GM23338 (cell line): ENCODE results near the gene PRG2. TPM values are rescaled to one million over a fixed set of nuclear protein-coding genes. Genes with fewer than 3 reads are reported as not detected.

Experiments
- ATAC-seq: fragments of 200-7000 bp; cut with Tn5 transposase; 3 replicates; pipeline ENCODE4 v1.9.1; 2020
- DNase-seq: peaks from one replicate; pipeline ENCODE4 v3.0.0-alpha.2; 2015; ENCODE audit warnings: low spot score
- H2AFZ ChIP-seq: fragments of 200-600 bp; sonication (generic); 2 replicates; pipeline ENCODE4 v1.8.0; 2016; ENCODE audit warnings: antibody characterized with exemption, mild to moderate bottlenecking, moderate library complexity
- H3F3A ChIP-seq: fragments of 200-600 bp; sonication (generic); replicated peaks from 2 replicates; pipeline ENCODE4 v1.8.0; 2017; ENCODE audit warnings: antibody characterized with exemption, mixed run types, low read depth
- H3K27ac ChIP-seq: fragments of 200-600 bp; sonication (generic); 2 replicates; pipeline ENCODE4 v1.6.1; 2016; ENCODE audit warnings: low read depth
- H3K27me3 ChIP-seq: fragments of 200-600 bp; sonication (generic); 2 replicates; pipeline ENCODE4 v1.8.0; 2016; ENCODE audit warnings: mild to moderate bottlenecking, mixed run types, moderate library complexity; ENCODE audit not compliant: insufficient read depth
- H3K36me3 ChIP-seq: fragments of 200-600 bp; sonication (generic); 2 replicates; pipeline ENCODE4 v1.8.0; 2016; ENCODE audit warnings: mild to moderate bottlenecking; ENCODE audit not compliant: insufficient read depth
- H3K4me1 ChIP-seq: fragments of 200-600 bp; sonication (generic); 2 replicates; pipeline ENCODE4 v1.8.0; 2016; ENCODE audit warnings: mild to moderate bottlenecking, moderate library complexity; ENCODE audit not compliant: insufficient read depth
- H3K4me2 ChIP-seq: fragments of 200-600 bp; sonication (generic); 2 replicates; pipeline ENCODE4 v1.7.1; 2017; ENCODE audit warnings: mixed run types
- H3K4me3 ChIP-seq: fragments of 200-600 bp; sonication (generic); 2 replicates; pipeline ENCODE4 v1.6.1; 2016; ENCODE audit warnings: mixed run types
- H3K79me2 ChIP-seq: fragments of 200-600 bp; sonication (generic); replicated peaks from 2 replicates; pipeline ENCODE4 v1.8.0; 2017; ENCODE audit warnings: mild to moderate bottlenecking; ENCODE audit not compliant: insufficient read depth
- H3K9me2 ChIP-seq: fragments of 200-600 bp; sonication (generic); 2 replicates; pipeline ENCODE4 v1.8.0; 2017; ENCODE audit not compliant: insufficient read depth
- H4K20me1 ChIP-seq: fragments of 200-600 bp; sonication (generic); replicated peaks from 2 replicates; pipeline ENCODE4 v1.8.0; 2017; ENCODE audit warnings: mild to moderate bottlenecking; ENCODE audit not compliant: insufficient read depth
- H3K27ac Mint-ChIP-seq: 2 replicates; pipeline ENCODE4 v1.8.0; 2020; ENCODE audit warnings: inconsistent platforms, mild to moderate bottlenecking, moderate library complexity, mixed read lengths
- H3K27me3 Mint-ChIP-seq: 3 replicates; pipeline ENCODE4 v1.8.0; 2022; ENCODE audit warnings: low read depth, mild to moderate bottlenecking, moderate library complexity, mixed read lengths, inconsistent platforms; ENCODE audit not compliant: insufficient read depth, poor library complexity
- H3K36me3 Mint-ChIP-seq: 3 replicates; pipeline ENCODE4 v1.8.0; 2021; ENCODE audit warnings: low read depth, mild to moderate bottlenecking, inconsistent platforms, moderate library complexity, mixed read lengths
- H3K4me1 Mint-ChIP-seq: 3 replicates; pipeline ENCODE4 v1.8.0; 2020; ENCODE audit warnings: mild to moderate bottlenecking, inconsistent platforms, mixed read lengths
- H3K4me3 Mint-ChIP-seq: 3 replicates; pipeline ENCODE4 v1.8.0; 2021; ENCODE audit warnings: moderate library complexity, mild to moderate bottlenecking, inconsistent platforms, mixed read lengths
- H3K9me3 Mint-ChIP-seq: 3 replicates; pipeline ENCODE4 v1.8.0; 2020; ENCODE audit warnings: moderate library complexity, mild to moderate bottlenecking, inconsistent platforms, mixed read lengths
- CREB1 ChIP-seq: fragments of 250-450 bp; sonication (Bioruptor Pico); IDR thresholded peaks from 2 replicates; pipeline ENCODE4 v1.5.0; 2020; ENCODE audit warnings: low read depth, mild to moderate bottlenecking, moderate library complexity
- JUNB ChIP-seq: IDR thresholded peaks from one replicate; pipeline ENCODE4 v1.6.1; 2016; ENCODE audit warnings: antibody characterized with exemption; ENCODE audit not compliant: unreplicated experiment
- NANOG ChIP-seq: IDR thresholded peaks from 2 replicates; pipeline ENCODE4 v1.6.1; 2016; ENCODE audit warnings: antibody characterized with exemption, borderline replicate concordance
- ZNF331 ChIP-seq: fragments of 250-450 bp; sonication (Bioruptor Pico); IDR thresholded peaks from 2 replicates; pipeline ENCODE4 v1.5.0; 2020; ENCODE audit warnings: low read depth, mild to moderate bottlenecking, moderate library complexity
- polyA plus RNA-seq: library from polyadenylated mRNA; unstranded; fragments of >200 nt; fragmentation: Nextera tagmentation; extraction: Ambion mirVana; gene quantifications from 2 replicates; pipeline ENCODE4 v1.2.1, GENCODE V29; 2016
- total RNA-seq: library from RNA; depleted of rRNA; stranded (reverse); fragments of >200 nt; shearing (Covaris generic); gene quantifications from 2 replicates; pipeline ENCODE4 v1.2.3, GENCODE V29; 2014
- TF ChIP-seq, protein P1 (sequence below): fragments of 250-450 bp; sonication (Bioruptor Pico); IDR thresholded peaks from 2 replicates; pipeline ENCODE4 v1.5.0; 2020; ENCODE audit warnings: mild to moderate bottlenecking, moderate library complexity
- TF ChIP-seq, protein P2 (sequence below): IDR thresholded peaks from one replicate; pipeline ENCODE4 v1.6.1; 2018; ENCODE audit warnings: antibody characterized with exemption; ENCODE audit not compliant: unreplicated experiment

PRG2 gene
- total and polyA plus RNA-seq, 2 experiments from 2014 or later, result not detected

DNA sequence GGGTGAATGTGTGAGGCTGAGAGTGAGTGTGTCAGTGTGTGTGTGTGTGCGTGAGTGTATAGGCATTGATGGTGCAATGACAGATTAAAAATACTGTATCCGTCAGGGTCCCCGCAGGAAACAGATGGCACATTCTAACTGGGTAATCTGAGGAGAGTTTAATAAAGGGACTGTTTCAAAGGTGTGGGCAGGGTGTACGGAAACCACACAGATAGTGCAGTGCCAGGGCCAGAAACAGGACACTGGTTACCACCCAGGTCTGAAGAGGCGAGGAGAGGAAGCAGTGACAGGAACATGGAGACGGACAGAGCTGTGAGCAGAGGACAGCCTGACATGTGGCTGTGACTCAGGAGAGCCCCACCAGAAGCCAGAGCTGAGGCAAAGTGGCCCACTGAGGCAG is 35.8 kb downstream of the PRG2 start (continued):
- TF ChIP-seq, protein P1, sequence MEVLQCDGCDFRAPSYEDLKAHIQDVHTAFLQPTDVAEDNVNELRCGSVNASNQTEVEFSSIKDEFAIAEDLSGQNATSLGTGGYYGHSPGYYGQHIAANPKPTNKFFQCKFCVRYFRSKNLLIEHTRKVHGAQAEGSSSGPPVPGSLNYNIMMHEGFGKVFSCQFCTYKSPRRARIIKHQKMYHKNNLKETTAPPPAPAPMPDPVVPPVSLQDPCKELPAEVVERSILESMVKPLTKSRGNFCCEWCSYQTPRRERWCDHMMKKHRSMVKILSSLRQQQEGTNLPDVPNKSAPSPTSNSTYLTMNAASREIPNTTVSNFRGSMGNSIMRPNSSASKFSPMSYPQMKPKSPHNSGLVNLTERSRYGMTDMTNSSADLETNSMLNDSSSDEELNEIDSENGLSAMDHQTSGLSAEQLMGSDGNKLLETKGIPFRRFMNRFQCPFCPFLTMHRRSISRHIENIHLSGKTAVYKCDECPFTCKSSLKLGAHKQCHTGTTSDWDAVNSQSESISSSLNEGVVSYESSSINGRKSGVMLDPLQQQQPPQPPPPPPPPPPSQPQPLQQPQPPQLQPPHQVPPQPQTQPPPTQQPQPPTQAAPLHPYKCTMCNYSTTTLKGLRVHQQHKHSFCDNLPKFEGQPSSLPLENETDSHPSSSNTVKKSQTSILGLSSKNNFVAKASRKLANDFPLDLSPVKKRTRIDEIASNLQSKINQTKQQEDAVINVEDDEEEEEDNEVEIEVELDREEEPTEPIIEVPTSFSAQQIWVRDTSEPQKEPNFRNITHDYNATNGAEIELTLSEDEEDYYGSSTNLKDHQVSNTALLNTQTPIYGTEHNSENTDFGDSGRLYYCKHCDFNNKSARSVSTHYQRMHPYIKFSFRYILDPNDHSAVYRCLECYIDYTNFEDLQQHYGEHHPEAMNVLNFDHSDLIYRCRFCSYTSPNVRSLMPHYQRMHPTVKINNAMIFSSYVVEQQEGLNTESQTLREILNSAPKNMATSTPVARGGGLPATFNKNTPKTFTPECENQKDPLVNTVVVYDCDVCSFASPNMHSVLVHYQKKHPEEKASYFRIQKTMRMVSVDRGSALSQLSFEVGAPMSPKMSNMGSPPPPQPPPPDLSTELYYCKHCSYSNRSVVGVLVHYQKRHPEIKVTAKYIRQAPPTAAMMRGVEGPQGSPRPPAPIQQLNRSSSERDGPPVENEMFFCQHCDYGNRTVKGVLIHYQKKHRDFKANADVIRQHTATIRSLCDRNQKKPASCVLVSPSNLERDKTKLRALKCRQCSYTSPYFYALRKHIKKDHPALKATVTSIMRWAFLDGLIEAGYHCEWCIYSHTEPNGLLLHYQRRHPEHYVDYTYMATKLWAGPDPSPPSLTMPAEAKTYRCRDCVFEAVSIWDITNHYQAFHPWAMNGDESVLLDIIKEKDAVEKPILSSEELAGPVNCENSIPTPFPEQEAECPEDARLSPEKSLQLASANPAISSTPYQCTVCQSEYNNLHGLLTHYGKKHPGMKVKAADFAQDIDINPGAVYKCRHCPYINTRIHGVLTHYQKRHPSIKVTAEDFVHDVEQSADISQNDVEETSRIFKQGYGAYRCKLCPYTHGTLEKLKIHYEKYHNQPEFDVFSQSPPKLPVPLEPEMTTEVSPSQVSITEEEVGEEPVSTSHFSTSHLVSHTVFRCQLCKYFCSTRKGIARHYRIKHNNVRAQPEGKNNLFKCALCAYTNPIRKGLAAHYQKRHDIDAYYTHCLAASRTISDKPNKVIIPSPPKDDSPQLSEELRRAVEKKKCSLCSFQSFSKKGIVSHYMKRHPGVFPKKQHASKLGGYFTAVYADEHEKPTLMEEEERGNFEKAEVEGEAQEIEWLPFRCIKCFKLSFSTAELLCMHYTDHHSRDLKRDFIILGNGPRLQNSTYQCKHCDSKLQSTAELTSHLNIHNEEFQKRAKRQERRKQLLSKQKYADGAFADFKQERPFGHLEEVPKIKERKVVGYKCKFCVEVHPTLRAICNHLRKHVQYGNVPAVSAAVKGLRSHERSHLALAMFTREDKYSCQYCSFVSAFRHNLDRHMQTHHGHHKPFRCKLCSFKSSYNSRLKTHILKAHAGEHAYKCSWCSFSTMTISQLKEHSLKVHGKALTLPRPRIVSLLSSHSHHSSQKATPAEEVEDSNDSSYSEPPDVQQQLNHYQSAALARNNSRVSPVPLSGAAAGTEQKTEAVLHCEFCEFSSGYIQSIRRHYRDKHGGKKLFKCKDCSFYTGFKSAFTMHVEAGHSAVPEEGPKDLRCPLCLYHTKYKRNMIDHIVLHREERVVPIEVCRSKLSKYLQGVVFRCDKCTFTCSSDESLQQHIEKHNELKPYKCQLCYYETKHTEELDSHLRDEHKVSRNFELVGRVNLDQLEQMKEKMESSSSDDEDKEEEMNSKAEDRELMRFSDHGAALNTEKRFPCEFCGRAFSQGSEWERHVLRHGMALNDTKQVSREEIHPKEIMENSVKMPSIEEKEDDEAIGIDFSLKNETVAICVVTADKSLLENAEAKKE (CRISPR knock-in tag), result no peak
- TF ChIP-seq ZNF331 (CRISPR knock-in tag), result no peak
- no peak for TF ChIP-seq CREB1 (CRISPR knock-in tag)
- no peak for TF ChIP-seq NANOG

DNA sequence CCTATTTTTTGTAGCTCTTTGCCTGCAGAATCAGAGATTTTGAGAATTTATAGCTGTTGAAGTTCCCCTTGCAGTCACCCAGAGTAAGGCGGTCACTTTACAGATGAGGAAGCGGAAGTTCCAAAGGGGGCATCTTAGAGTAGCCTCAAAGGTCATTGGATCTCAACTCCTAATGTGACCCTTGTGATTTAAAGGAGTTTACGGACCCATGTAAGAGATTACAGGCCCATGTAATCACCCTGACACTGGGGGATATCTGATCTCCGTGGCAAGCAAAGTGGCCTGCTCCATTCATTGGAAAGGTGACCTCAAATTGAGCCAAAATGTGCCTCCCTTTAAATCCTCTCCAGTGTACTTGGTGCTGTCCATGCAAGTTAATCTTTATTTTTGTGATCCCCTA is 36.6 kb downstream of the PRG2 start:
- Histone ChIP-seq H3F3A (0 out of 2 replicates have a peak, but pooled peaks cover 3% of the 10 kb centered on the region), H3K36me3 (no peaks in the 10 kb centered on the region), H3K27me3 (no peaks in the 10 kb centered on the region), H2AFZ (peak overlapping the region; percentile 82; the same call in 1 of the 2 replicates), H3K79me2 (no peaks in the 10 kb centered on the region), H3K27ac (no peak overlapping the region), H3K4me2 (no peak overlapping the region), H3K9me2 (no peaks in the 10 kb centered on the region), H4K20me1 (no peaks in the 10 kb centered on the region), H3K4me3 (no peak overlapping the region), H3K4me1 (peaks cover 11% of the 10 kb centered on the region; the same call in 1 of the 2 replicates)
- Mint-ChIP-seq H3K4me3 (no peak overlapping the region), H3K9me3 (peaks cover 6% of the 10 kb centered on the region), H3K4me1 (peaks cover 14% of the 10 kb centered on the region; the same call in 2 of the 3 replicates), H3K36me3 (no peaks in the 10 kb centered on the region; the same call in 2 of the 3 replicates), H3K27me3 (peaks cover 14% of the 10 kb centered on the region), H3K27ac (no peak overlapping the region)
- DNase-seq (no peak), ATAC-seq (no peak)
- TF ChIP-seq ZNF331 (CRISPR knock-in tag) (no peak), JUNB (no peak)
- TF ChIP-seq, protein P2, sequence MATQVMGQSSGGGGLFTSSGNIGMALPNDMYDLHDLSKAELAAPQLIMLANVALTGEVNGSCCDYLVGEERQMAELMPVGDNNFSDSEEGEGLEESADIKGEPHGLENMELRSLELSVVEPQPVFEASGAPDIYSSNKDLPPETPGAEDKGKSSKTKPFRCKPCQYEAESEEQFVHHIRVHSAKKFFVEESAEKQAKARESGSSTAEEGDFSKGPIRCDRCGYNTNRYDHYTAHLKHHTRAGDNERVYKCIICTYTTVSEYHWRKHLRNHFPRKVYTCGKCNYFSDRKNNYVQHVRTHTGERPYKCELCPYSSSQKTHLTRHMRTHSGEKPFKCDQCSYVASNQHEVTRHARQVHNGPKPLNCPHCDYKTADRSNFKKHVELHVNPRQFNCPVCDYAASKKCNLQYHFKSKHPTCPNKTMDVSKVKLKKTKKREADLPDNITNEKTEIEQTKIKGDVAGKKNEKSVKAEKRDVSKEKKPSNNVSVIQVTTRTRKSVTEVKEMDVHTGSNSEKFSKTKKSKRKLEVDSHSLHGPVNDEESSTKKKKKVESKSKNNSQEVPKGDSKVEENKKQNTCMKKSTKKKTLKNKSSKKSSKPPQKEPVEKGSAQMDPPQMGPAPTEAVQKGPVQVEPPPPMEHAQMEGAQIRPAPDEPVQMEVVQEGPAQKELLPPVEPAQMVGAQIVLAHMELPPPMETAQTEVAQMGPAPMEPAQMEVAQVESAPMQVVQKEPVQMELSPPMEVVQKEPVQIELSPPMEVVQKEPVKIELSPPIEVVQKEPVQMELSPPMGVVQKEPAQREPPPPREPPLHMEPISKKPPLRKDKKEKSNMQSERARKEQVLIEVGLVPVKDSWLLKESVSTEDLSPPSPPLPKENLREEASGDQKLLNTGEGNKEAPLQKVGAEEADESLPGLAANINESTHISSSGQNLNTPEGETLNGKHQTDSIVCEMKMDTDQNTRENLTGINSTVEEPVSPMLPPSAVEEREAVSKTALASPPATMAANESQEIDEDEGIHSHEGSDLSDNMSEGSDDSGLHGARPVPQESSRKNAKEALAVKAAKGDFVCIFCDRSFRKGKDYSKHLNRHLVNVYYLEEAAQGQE, result no peak
- TF ChIP-seq, protein P1 (CRISPR knock-in tag), result no peak
